CD14-positive monocyte (primary cell): Measurements from ENCODE around the gene IGFBP4. TPM values are rescaled to one million over a fixed set of nuclear protein-coding genes. Genes with fewer than 3 reads are reported as not detected.

ENCODE experiments used
- DNase-seq, 3 donors: peaks; one replicate each; pipeline ENCODE4 v3.0.0-alpha.2; 2011 to 2022
- H2AFZ ChIP-seq: 2 replicates; pipeline ENCODE4 v1.6.0; 2012; ENCODE audit warnings: mild to moderate bottlenecking, low read depth, low read length, inconsistent platforms; ENCODE audit not compliant: insufficient read depth, poor library complexity, severe bottlenecking
- H3K27ac ChIP-seq, 2 donors: 1 replicate in 1 of 2; 2 replicates in 1 of 2; pipeline ENCODE4 v1.5.1; 2012 to 2013; ENCODE audit warnings: low read length in 2 of 2, control low read depth in 1 of 2, inconsistent platforms in 1 of 2, low read depth in 1 of 2, mild to moderate bottlenecking in 1 of 2
- H3K27me3 ChIP-seq, 2 donors: one replicate each; pipeline versions ENCODE4 v1.6.0 to v1.6.1; 2011 to 2013; ENCODE audit warnings: low read length in 2 of 2; ENCODE audit not compliant: control insufficient read depth in 2 of 2, insufficient read depth in 2 of 2
- H3K36me3 ChIP-seq, 2 donors: replicated peaks in 1 of 2; 1 replicate in 1 of 2; 2 replicates in 1 of 2; pipeline versions ENCODE4 v1.5.1 to v1.6.1; 2012 to 2013; ENCODE audit warnings: low read length in 2 of 2, control low read depth in 1 of 2, inconsistent platforms in 1 of 2, mild to moderate bottlenecking in 1 of 2; ENCODE audit not compliant: insufficient read depth in 2 of 2, control insufficient read depth in 1 of 2
- H3K4me1 ChIP-seq, 2 donors: 1 replicate in 1 of 2; 2 replicates in 1 of 2; pipeline versions ENCODE4 v1.5.1 to v1.6.1; 2012 to 2013; ENCODE audit warnings: low read length in 2 of 2, control low read depth in 1 of 2, inconsistent platforms in 1 of 2, mild to moderate bottlenecking in 1 of 2, moderate library complexity in 1 of 2; ENCODE audit not compliant: insufficient read depth in 2 of 2, control insufficient read depth in 1 of 2
- H3K4me2 ChIP-seq: replicated peaks from 2 replicates; pipeline ENCODE3; 2012; ENCODE audit warnings: low read length, moderate library complexity, mild to moderate bottlenecking; ENCODE audit not compliant: poor library complexity, severe bottlenecking; ENCODE audit errors: extremely low read depth
- H3K4me3 ChIP-seq, 3 experiments: fragments of 200-600 bp in 1 of 3; sonication (generic) in 1 of 3; replicated peaks in 1 of 3; 1 replicate in 2 of 3; 2 replicates in 1 of 3; pipeline ENCODE4 v1.5.1; 2011 to 2013; ENCODE audit warnings: low read length in 3 of 3, mild to moderate bottlenecking in 3 of 3, control low read depth in 2 of 3, low read depth in 2 of 3, inconsistent platforms in 1 of 3, moderate library complexity in 1 of 3
- H3K79me2 ChIP-seq: 2 replicates; pipeline ENCODE4 v1.6.0; 2012; ENCODE audit warnings: mild to moderate bottlenecking, control low read depth, inconsistent platforms, low read length, moderate library complexity; ENCODE audit not compliant: insufficient read depth
- H3K9ac ChIP-seq: 2 replicates; pipeline ENCODE4 v1.6.0; 2017; ENCODE audit warnings: low read length, mild to moderate bottlenecking; ENCODE audit not compliant: insufficient read depth, poor library complexity, severe bottlenecking
- H3K9me3 ChIP-seq, 2 donors: replicated peaks in 1 of 2; 1 replicate in 1 of 2; 2 replicates in 1 of 2; pipeline versions ENCODE4 v1.5.1 to v1.6.1; 2012 to 2013; ENCODE audit warnings: low read length in 2 of 2, control low read depth in 1 of 2; ENCODE audit not compliant: control insufficient read depth in 1 of 2, insufficient read depth in 1 of 2
- H4K20me1 ChIP-seq: 2 replicates; pipeline ENCODE4 v1.6.0; 2012; ENCODE audit warnings: mild to moderate bottlenecking, low read length, control low read depth, moderate library complexity; ENCODE audit not compliant: insufficient read depth
- H3K27ac Mint-ChIP-seq, 7 donors: one replicate each; pipeline ENCODE4 v1.8.0; 2020; ENCODE audit warnings: mild to moderate bottlenecking in 7 of 7, mixed read lengths in 7 of 7, moderate library complexity in 6 of 7, inconsistent platforms in 2 of 7
- H3K27me3 Mint-ChIP-seq, 3 donors: one replicate each; pipeline ENCODE4 v1.8.0; 2021 to 2022; ENCODE audit warnings: low read depth in 3 of 3, mild to moderate bottlenecking in 3 of 3, mixed read lengths in 3 of 3, moderate library complexity in 3 of 3, inconsistent platforms in 1 of 3
- H3K36me3 Mint-ChIP-seq, 2 donors: one replicate each; pipeline ENCODE4 v1.8.0; 2020; ENCODE audit warnings: mixed read lengths in 2 of 2, inconsistent platforms in 1 of 2, mild to moderate bottlenecking in 1 of 2
- H3K4me1 Mint-ChIP-seq: one replicate; pipeline ENCODE4 v1.8.0; 2020; ENCODE audit warnings: mild to moderate bottlenecking, mixed read lengths
- H3K4me3 Mint-ChIP-seq, 2 donors: one replicate each; pipeline ENCODE4 v1.8.0; 2020; ENCODE audit warnings: mild to moderate bottlenecking in 2 of 2, mixed read lengths in 2 of 2, moderate library complexity in 1 of 2
- H3K9me3 Mint-ChIP-seq, 7 donors: one replicate each; pipeline ENCODE4 v1.8.0; 2020 to 2022; ENCODE audit warnings: mixed read lengths in 7 of 7, mild to moderate bottlenecking in 6 of 7, moderate library complexity in 6 of 7, inconsistent platforms in 2 of 7
- WGBS: methylation state at CpG from one replicate; pipeline ENCODE4 v1.1.5; 2013; ENCODE audit warnings: missing lambda C conversion rate; ENCODE audit not compliant: insufficient coverage; 5-methylcytosine and 5-hydroxymethylcytosine counted together
- intact Hi-C, 2 donors: fragments of 100-400 bp; cut with micrococcal nuclease; formaldehyde crosslinking; loops; one replicate each; pipeline versions ENCODE4 v1.15.0 to v1.15.1; 2023
- polyA plus RNA-seq, 3 donors: library from polyadenylated mRNA; depleted of rRNA in 1 of 3; unstranded in 2 of 3; stranded (reverse) in 1 of 3; fragments of 300-500 nt in 2 of 3; fragments of >200 nt in 1 of 3; fragmentation: Illumina TruSeq in 2 of 3; gene quantifications; 1 replicate in 2 of 3; 2 replicates in 1 of 3; pipeline ENCODE4 v1.2.3, GENCODE V29; 2012 to 2021
- TF ChIP-seq, protein P1 (sequence below): fragments of 200-600 bp; IDR thresholded peaks from one replicate; pipeline ENCODE4 v1.8.0; 2022; ENCODE audit warnings: antibody characterized with exemption, mild to moderate bottlenecking

The IGFBP4 gene
- polyA plus RNA-seq, 3 donors: 0.04 to 0.15 TPM; not detected in 1

DNA sequence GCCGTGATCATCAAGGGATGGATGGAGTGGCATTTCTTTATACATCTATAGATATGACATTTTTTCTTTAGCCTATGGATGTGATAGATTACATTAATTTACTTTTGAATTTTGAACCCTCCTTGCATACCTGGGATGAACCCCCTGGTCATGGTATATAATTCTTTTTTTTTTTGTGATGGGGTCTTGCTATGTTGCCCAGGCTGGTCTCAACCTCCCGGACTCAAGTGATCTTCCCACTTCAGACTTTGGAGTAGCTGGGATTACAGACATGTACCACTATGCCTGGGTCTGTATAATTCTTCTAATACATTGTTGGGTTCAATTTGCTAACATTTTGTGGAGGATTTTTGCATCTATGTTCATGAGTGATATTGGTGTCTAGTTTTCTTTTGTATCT lies 59.9 kb downstream of the IGFBP4 start:
- no peak overlapping the region for H3K27ac ChIP-seq
- H3K27ac Mint-ChIP-seq: no peak overlapping the region
- no CpG with 5 or more reads among the region's 2 CpGs for WGBS

DNA sequence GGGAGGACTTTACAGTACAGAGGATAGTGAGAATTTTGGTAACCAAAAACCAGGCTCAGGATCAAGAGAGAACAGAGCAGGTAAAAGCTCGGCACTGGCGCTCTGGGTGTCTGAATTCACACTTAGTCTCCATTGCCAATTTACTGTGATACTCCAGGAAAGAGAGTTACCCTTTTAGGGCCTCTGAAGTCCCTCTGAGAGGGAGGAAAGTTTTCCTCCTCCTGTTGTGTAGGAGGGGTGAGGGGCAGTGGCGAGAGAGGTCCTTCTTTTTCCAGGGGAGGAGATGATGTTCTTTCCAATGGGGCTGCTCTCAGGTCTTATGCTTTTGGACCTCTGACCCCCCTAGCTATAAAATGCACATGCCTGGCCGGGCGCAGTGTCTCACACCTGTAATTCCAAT lies 63.5 kb downstream of the IGFBP4 start:
- Mint-ChIP-seq H3K27ac (no peak overlapping the region), H3K27me3 (peaks cover 12 to 40% (median 30%) of the 10 kb centered on the region in 3 donors), H3K9me3 (peaks cover 0 to 1% (median 0%) of the 10 kb centered on the region in 7 donors), H3K4me1 (no peaks in the 10 kb centered on the region), H3K4me3 (no peak overlapping the region), H3K36me3 (no peaks in the 10 kb centered on the region)
- Histone ChIP-seq H2AFZ (no peak overlapping the region), H3K36me3 (no peaks in the 10 kb centered on the region), H3K9me3 (no peaks in the 10 kb centered on the region), H3K4me2 (no peak overlapping the region), H3K27ac (no peak overlapping the region), H3K9ac (no peak overlapping the region), H3K4me3 (no peak overlapping the region), H3K27me3 (peaks cover 2 to 3% of the 10 kb centered on the region in 2 donors), H4K20me1 (no peaks in the 10 kb centered on the region), H3K79me2 (no peaks in the 10 kb centered on the region), H3K4me1 (no peaks in the 10 kb centered on the region)
- no CpG with 5 or more reads among the region's 5 CpGs for WGBS
- intact Hi-C loops: no loop called here
- no peak for DNase-seq
- TF ChIP-seq, protein P1, sequence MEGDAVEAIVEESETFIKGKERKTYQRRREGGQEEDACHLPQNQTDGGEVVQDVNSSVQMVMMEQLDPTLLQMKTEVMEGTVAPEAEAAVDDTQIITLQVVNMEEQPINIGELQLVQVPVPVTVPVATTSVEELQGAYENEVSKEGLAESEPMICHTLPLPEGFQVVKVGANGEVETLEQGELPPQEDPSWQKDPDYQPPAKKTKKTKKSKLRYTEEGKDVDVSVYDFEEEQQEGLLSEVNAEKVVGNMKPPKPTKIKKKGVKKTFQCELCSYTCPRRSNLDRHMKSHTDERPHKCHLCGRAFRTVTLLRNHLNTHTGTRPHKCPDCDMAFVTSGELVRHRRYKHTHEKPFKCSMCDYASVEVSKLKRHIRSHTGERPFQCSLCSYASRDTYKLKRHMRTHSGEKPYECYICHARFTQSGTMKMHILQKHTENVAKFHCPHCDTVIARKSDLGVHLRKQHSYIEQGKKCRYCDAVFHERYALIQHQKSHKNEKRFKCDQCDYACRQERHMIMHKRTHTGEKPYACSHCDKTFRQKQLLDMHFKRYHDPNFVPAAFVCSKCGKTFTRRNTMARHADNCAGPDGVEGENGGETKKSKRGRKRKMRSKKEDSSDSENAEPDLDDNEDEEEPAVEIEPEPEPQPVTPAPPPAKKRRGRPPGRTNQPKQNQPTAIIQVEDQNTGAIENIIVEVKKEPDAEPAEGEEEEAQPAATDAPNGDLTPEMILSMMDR: no peak

More for the DNA sequence above, 59.9 kb downstream of the IGFBP4 start:
- no peak overlapping the region for H3K4me3 ChIP-seq
- H2AFZ ChIP-seq: no peak overlapping the region
- Mint-ChIP-seq H3K9me3 (peaks cover 0 to 5% (median 0%) of the 10 kb centered on the region in 7 donors), H3K4me1 (no peaks in the 10 kb centered on the region), H3K27me3 (peaks cover 32 to 49% (median 41%) of the 10 kb centered on the region in 3 donors), H3K36me3 (no peaks in the 10 kb centered on the region), H3K4me3 (no peak overlapping the region)
- TF ChIP-seq, protein P1: no peak
- H3K9me3 ChIP-seq: no peaks in the 10 kb centered on the region
- no peak overlapping the region for H3K9ac ChIP-seq
- intact Hi-C loops: no loop called here
- H3K36me3 ChIP-seq: no peaks in the 10 kb centered on the region
- no peaks in the 10 kb centered on the region for H3K79me2 ChIP-seq
- DNase-seq: no peak
- no peak overlapping the region for H3K4me2 ChIP-seq
- H3K4me1 ChIP-seq: no peaks in the 10 kb centered on the region
- no peaks in the 10 kb centered on the region for H4K20me1 ChIP-seq
- peaks cover 2 to 17% of the 10 kb centered on the region in 2 donors for H3K27me3 ChIP-seq

Other genes with a start within 250 kb of the IGFBP4 start
- 1 to 10 TPM; 5.2 to 9.7 (median 8.4) TPM for gene WIPF2, start 224.1 kb upstream of the IGFBP4 start, polyA plus RNA-seq
- gene CDC6, start 155.6 kb upstream of the IGFBP4 start, polyA plus RNA-seq: under 1 TPM in 2 of 3 donors, not detected in 1; 0.11 to 0.21 TPM
- gene RARA, start 134.3 kb upstream of the IGFBP4 start, polyA plus RNA-seq: 10 to 100 TPM; 14.9 to 63.9 (median 29.4) TPM
- not detected for gene GJD3, start 78.7 kb upstream of the IGFBP4 start, polyA plus RNA-seq
- under 1 TPM; 0.01 to 0.94 (median 0.28) TPM for gene TOP2A, start 25.6 kb upstream of the IGFBP4 start, polyA plus RNA-seq
- gene TNS4, start 58.2 kb downstream of the IGFBP4 start, polyA plus RNA-seq: not detected
- gene CCR7, start 122.0 kb downstream of the IGFBP4 start, polyA plus RNA-seq: 1 to 10 TPM in 2 of 3 donors, under 1 TPM in 1; 0.15 to 2.1 (median 1.2) TPM
- 100 to 1,000 TPM in 2 of 3 donors, 10 to 100 TPM in 1; 18.6 to 127 (median 119) TPM for gene SMARCE1, start 204.4 kb downstream of the IGFBP4 start, polyA plus RNA-seq
- gene KRT222, start 221.7 kb downstream of the IGFBP4 start, polyA plus RNA-seq: not detected